Esophagus muscularis mucosa (tissue), 4 donors: Measurements from ENCODE around the gene CATSPERE. TPM values are rescaled to one million over a fixed set of nuclear protein-coding genes. Genes with fewer than 3 reads are reported as not detected.
"Not testable (repeated sequence)": the region's sequence is repeated elsewhere in the genome, so short reads cannot be mapped to it uniquely, and the experiment has no call there.

ENCODE experiments used
- DNase-seq: peaks from one replicate; pipeline ENCODE4 v3.0.0-alpha.2; 2017; ENCODE audit errors: extremely low spot score
- H3K27ac ChIP-seq, 4 donors: fragments of 200-600 bp; sonication (generic); replicated peaks in 1 of 4; 1 replicate in 3 of 4; 2 replicates in 1 of 4; pipeline ENCODE4 v1.5.1; 2016 to 2019; ENCODE audit warnings: mild to moderate bottlenecking in 1 of 4
- H3K27me3 ChIP-seq, 4 donors: fragments of 200-600 bp; sonication (generic); one replicate each; pipeline versions ENCODE4 v1.5.1 to v1.6.0; 2016 to 2019
- H3K36me3 ChIP-seq, 4 donors: fragments of 200-600 bp; sonication (generic); one replicate each; pipeline ENCODE4 v1.5.1; 2016 to 2019
- H3K4me1 ChIP-seq, 4 donors: fragments of 200-600 bp; sonication (generic); one replicate each; pipeline ENCODE4 v1.5.1; 2016 to 2019
- H3K4me3 ChIP-seq, 4 donors: fragments of 200-600 bp; sonication (generic); 1 replicate in 2 of 4; 2 replicates in 2 of 4; pipeline ENCODE4 v1.5.1; 2016 to 2019; ENCODE audit warnings: mild to moderate bottlenecking in 4 of 4, moderate library complexity in 1 of 4
- H3K9me3 ChIP-seq, 4 donors: fragments of 200-600 bp; sonication (generic); 1 replicate in 3 of 4; 2 replicates in 1 of 4; pipeline ENCODE4 v1.5.1; 2016 to 2019
- EP300 ChIP-seq: sonication (generic); formaldehyde crosslinking; IDR thresholded peaks from one replicate; pipeline ENCODE4 v1.6.1; 2017; ENCODE audit warnings: antibody characterized with exemption
- POLR2A ChIP-seq: fragments of 450-650 bp; IDR thresholded peaks from one replicate; pipeline ENCODE4 v1.6.1; 2017; ENCODE audit warnings: antibody characterized with exemption, moderate library complexity, mild to moderate bottlenecking, low read depth
- POLR2AphosphoS5 ChIP-seq, 2 donors: sonication (generic); formaldehyde crosslinking; IDR thresholded peaks; one replicate each; pipeline ENCODE4 v1.6.1; 2017; ENCODE audit warnings: antibody characterized with exemption in 2 of 2
- WGBS: methylation state at CpG from one replicate; pipeline ENCODE4 v1.1.5; 2018; 5-methylcytosine and 5-hydroxymethylcytosine counted together
- intact Hi-C: fragments of 100-400 bp; cut with DNase I; formaldehyde crosslinking; loops from one replicate; pipeline ENCODE4 v1.15.1; 2023
- total RNA-seq, 4 donors: library from RNA; depleted of rRNA; stranded (reverse); fragments of >200 nt; gene quantifications; one replicate each; pipeline versions ENCODE4 v1.1.0 to v1.2.1, GENCODE V29; 2016
- TF ChIP-seq, protein P1 (sequence below), 3 experiments: fragments of 200-600 bp in 2 of 3; fragments of 450-650 bp in 1 of 3; sonication (generic) in 2 of 3; IDR thresholded peaks; one replicate each; pipeline ENCODE4 v1.5.1; 2017 to 2019; ENCODE audit warnings: antibody characterized with exemption in 3 of 3, mild to moderate bottlenecking in 2 of 3, moderate library complexity in 1 of 3

The CATSPERE gene
- total RNA-seq, 4 donors from 2014 or later: 1.4 to 3.5 (median 2.1) TPM

DNA sequence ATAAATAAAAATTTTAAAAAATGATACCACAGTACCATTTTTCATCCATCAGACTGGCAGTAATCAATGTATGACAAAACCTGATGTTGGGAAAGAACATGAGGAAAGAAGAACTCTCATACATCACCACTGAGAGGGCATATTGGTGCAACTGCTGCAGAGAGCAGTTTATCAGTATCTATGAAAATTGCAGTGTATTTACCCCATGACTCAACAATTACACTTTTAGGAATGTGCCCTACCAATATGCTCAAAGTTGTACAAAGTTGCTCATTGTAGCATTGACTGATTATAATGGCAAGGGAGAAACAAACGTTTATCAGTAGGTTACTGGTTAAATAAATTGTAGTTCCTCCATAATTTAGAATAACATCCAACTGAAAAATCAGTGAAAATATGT is 36.7 kb downstream of the CATSPERE start:
- intact Hi-C loops: no loop called here
- TF ChIP-seq POLR2A: no peak
- no peak for TF ChIP-seq POLR2AphosphoS5 (IDR thresholded peaks at IDR 0.05)
- no peak for TF ChIP-seq EP300
- TF ChIP-seq, protein P1, sequence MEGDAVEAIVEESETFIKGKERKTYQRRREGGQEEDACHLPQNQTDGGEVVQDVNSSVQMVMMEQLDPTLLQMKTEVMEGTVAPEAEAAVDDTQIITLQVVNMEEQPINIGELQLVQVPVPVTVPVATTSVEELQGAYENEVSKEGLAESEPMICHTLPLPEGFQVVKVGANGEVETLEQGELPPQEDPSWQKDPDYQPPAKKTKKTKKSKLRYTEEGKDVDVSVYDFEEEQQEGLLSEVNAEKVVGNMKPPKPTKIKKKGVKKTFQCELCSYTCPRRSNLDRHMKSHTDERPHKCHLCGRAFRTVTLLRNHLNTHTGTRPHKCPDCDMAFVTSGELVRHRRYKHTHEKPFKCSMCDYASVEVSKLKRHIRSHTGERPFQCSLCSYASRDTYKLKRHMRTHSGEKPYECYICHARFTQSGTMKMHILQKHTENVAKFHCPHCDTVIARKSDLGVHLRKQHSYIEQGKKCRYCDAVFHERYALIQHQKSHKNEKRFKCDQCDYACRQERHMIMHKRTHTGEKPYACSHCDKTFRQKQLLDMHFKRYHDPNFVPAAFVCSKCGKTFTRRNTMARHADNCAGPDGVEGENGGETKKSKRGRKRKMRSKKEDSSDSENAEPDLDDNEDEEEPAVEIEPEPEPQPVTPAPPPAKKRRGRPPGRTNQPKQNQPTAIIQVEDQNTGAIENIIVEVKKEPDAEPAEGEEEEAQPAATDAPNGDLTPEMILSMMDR (IDR thresholded peaks at IDR 0.05): no peak
- Histone ChIP-seq H3K9me3 (peaks cover 0 to 5% (median 0%) of the 10 kb centered on the region in 4 donors), H3K27me3 (no peaks in the 10 kb centered on the region), H3K4me1 (no peaks in the 10 kb centered on the region), H3K4me3 (no peak overlapping the region), H3K36me3 (no peaks in the 10 kb centered on the region), H3K27ac (no peak overlapping the region)
- 74% methylated on average over 1 of the region's 1 CpG for WGBS
- no peak for DNase-seq

DNA sequence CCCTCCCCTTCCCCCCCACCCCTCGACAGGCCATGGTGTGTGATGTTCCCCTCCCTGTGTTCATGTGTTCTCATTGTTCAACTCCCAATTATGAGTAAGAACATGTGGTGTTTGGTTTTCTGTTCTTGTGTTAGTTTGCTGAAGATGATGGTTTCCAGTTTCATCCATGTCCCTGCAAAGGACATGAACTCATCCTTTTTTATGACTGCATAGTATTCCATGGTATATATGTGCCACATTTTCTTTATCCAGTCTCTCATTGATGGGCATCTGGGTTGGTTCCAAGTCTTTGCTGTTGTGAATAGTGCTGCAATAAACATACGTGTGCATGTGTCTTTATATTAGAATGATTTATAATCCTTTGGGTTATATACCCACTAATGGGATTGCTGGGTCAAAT is 38.4 kb downstream of the CATSPERE start:
- 91% methylated on average over 2 of the region's 2 CpGs for WGBS
- H3K36me3 ChIP-seq, intact Hi-C loops, H3K4me3 ChIP-seq, H3K4me1 ChIP-seq, H3K27me3 ChIP-seq, DNase-seq, H3K9me3 ChIP-seq, H3K27ac ChIP-seq: not testable (repeated sequence)

DNA sequence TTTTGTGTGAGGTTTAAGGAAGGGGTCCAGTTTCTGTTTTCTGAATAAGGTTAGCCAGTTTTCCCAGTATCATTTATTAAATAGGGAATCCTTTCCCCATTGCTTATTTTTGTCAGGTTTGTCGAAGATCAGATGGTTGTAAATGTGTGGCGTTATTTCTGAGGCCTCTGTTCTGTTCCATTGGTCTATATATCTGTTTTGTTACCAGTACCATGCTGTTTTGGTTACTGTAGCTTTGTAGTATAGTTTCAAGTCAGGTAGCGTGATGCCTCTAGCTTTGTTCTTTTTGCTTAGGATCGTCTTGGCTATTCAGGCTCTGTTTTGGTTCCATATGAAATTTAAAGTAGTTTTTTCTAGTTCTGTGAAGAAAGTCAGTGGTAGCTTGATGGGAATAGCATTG is 39.4 kb downstream of the CATSPERE start:
- H3K27me3 ChIP-seq, DNase-seq, H3K4me3 ChIP-seq, H3K4me1 ChIP-seq, intact Hi-C loops, H3K27ac ChIP-seq, H3K36me3 ChIP-seq, H3K9me3 ChIP-seq: not testable (repeated sequence)
- WGBS: 96% methylated on average over 4 of the region's 4 CpGs

DNA sequence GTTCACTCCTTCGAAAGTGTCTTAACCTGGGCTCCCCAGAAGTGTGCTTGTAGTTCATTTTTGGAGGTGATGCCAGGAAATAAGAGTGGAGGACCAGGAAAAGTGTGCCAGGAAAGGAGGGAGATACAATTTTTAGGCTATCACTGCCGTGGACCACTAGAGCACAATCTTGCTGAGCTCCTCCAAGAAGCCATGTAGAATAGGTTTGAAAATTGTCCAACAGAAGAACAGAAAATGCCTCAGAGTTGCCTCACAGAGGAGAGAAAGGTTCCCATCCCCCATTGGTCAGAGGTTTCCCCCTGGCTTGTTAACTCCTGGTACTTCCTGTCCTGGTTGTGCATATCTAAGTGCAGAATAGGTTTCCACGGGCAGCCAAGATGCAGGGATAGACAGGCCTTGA is 41.6 kb downstream of the CATSPERE start:
- Histone ChIP-seq H3K9me3 (peaks cover 0 to 6% (median 2%) of the 10 kb centered on the region in 4 donors), H3K27ac (no peak overlapping the region), H3K36me3 (no peaks in the 10 kb centered on the region), H3K4me3 (no peak overlapping the region), H3K4me1 (no peaks in the 10 kb centered on the region), H3K27me3 (no peaks in the 10 kb centered on the region)
- TF ChIP-seq POLR2AphosphoS5 (IDR thresholded peaks at IDR 0.05) (no peak), POLR2A (no peak), EP300 (no peak)
- TF ChIP-seq, protein P1 (IDR thresholded peaks at IDR 0.05): no peak
- 73% methylated on average over 3 of the region's 3 CpGs for WGBS
- intact Hi-C loops: no loop called here
- DNase-seq: no peak

DNA sequence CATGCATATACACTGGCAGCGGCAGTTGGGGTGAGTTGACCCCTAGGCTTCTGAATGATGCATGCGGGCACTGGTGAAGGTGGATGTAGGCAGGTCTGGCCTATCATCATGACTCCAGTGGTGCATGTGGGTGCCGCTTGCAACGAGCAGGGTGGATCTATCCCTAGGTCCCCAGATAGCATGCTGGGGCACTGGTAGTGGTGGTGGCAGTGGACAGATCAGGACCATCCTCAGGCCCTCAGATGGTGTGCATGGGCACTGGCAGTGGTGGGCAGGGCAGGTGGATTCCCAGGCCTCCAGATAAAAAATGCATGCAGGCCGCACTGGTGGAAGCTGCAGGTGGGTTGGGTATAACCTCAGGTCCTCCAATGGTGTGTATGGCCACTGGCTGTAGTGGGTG is 52.4 kb downstream of the CATSPERE start:
- Histone ChIP-seq H3K4me1 (no peaks in the 10 kb centered on the region), H3K27me3 (no peaks in the 10 kb centered on the region), H3K36me3 (peaks cover 0 to 4% (median 0%) of the 10 kb centered on the region in 4 donors), H3K9me3 (peaks cover 0 to 8% (median 0%) of the 10 kb centered on the region in 4 donors), H3K27ac (no peak overlapping the region), H3K4me3 (no peak overlapping the region)
- TF ChIP-seq POLR2A (no peak), EP300 (no peak), POLR2AphosphoS5 (IDR thresholded peaks at IDR 0.05) (no peak)
- TF ChIP-seq, protein P1 (IDR thresholded peaks at IDR 0.05): no peak
- WGBS: 100% methylated on average over 1 of the region's 5 CpGs
- intact Hi-C loops: no loop called here
- no peak for DNase-seq

DNA sequence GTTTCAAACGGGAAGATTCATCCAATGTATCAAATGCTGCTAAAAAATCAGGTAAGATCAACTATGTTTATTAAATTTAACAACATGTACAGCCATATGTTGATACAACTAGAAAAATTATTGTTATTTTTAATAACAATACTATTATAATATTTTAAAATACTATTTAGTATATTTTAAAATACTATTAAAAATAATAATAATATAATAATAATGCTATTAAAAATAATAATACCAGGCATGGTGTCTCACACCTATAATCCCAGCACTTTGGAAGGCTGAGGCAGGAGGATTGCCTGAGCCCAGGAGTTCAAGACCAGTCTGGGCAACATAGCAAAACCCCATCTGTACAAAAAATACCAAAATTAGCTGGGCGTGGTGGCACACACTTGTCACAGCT is 54.6 kb downstream of the CATSPERE start:
- DNase-seq: no peak
- TF ChIP-seq POLR2AphosphoS5 (IDR thresholded peaks at IDR 0.05) (no peak), POLR2A (no peak), EP300 (no peak)
- TF ChIP-seq, protein P1 (IDR thresholded peaks at IDR 0.05): no peak
- intact Hi-C loops: no loop called here
- 89% methylated on average over 2 of the region's 2 CpGs for WGBS
- Histone ChIP-seq H3K4me1 (no peaks in the 10 kb centered on the region), H3K4me3 (no peak overlapping the region), H3K27me3 (no peaks in the 10 kb centered on the region), H3K27ac (no peak overlapping the region), H3K9me3 (peaks cover 0 to 8% (median 0%) of the 10 kb centered on the region in 4 donors), H3K36me3 (peaks cover 0 to 8% (median 0%) of the 10 kb centered on the region in 4 donors)
